ENCODE results near the gene CCDC148. TPM values are rescaled to one million over a fixed set of nuclear protein-coding genes. Genes with fewer than 3 reads are reported as not detected.

Gene CCDC148
- total RNA-seq, 2 experiments from 2014 or later = 0.29 TPM; not detected in 1

DNA sequence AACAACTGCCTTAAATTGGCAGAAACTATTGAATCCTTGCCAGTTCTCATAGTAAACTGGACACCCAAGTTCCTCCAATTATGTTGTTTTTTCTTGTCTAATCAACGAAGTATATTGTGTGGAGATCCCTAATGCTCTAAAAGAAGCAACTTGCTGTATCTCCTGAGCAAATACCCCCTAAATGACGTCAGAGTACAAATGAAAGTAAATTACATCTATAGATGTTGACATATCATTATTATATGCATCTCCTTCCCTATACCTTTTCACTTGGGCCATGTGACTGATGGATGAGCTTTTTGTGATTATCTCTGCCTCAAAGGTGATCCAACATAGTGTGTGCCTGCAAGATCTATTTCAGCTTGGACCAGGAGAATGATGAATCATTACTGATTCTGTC is 159.4 kb downstream of the CCDC148 start:
- H3K27ac Mint-ChIP-seq = no peak overlapping the region
- intact Hi-C loops (cut with micrococcal nuclease) = no loop called here
- DNase-seq = no peak
- H3K4me1 Mint-ChIP-seq (ENCODE audit: low read depth) = no peaks in the 10 kb centered on the region
- H3K36me3 Mint-ChIP-seq = no peaks in the 10 kb centered on the region
- POLR2A ChIA-PET = no interaction called here
- peaks cover 2% of the 10 kb centered on the region for H3K27me3 Mint-ChIP-seq
- no peak overlapping the region for H3K4me3 Mint-ChIP-seq
- H3K9me3 Mint-ChIP-seq = peaks cover 6% of the 10 kb centered on the region
- CTCF ChIA-PET = no interaction called here

DNA sequence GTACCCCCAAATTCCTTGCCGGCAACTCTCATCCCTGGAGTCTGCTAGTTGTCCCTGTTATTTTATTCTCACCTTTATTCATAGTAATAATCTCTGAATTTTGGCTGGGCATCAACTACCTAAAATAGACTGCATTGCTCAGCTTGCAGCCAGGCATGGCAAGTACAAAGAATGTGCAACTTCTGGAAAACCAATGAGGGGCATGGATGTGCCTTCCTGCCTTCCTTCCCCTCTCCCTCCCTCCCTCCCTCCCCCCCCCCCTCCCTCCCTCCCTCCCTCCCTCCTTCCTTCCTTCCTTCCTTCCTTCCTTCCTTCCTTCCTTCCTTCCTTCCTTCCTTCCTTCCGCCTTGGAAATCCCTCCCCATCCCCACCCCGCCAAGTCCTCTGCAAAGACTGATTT is 162.8 kb downstream of the CCDC148 start:
- intact Hi-C loops (cut with micrococcal nuclease) = no loop called here
- no peak overlapping the region for H3K4me3 Mint-ChIP-seq
- ChIA-PET POLR2A (no interaction called here), CTCF (no interaction called here)
- H3K4me1 Mint-ChIP-seq (ENCODE audit: low read depth) = no peaks in the 10 kb centered on the region
- H3K27ac Mint-ChIP-seq = no peak overlapping the region
- H3K36me3 Mint-ChIP-seq = no peaks in the 10 kb centered on the region
- peaks cover 6% of the 10 kb centered on the region for H3K9me3 Mint-ChIP-seq
- DNase-seq = no peak
- H3K27me3 Mint-ChIP-seq = no peaks in the 10 kb centered on the region

DNA sequence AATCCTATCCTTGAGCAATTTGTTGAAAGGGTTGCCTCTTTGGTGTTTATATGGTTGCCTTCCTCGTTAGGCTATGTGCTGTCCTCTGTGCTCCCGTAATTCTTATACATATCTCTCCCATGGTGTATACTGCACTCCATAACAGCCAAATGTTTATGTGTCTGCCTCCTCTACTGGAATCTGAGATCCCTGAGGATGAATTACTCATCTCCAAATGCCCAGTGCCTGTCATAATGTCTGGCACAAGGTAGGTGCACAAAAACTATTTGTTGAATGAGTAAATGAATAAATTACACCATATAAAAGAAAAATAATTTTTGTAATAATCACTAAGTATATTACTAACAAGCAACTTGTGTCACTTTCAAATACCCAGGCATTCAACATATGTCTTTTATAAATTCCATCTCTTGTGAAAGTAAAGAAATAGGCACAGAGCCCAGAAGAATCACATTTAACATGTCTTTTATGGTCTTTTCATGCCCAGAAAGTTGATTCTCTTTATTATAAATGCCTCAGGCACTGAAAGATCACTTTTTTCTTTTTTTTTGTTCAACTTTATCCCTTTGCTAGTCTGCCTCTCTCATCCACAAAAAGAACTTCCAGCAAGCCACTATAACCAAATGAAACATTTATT is 164.9 kb downstream of the CCDC148 start:
- no peaks in the 10 kb centered on the region for H3K9me3 Mint-ChIP-seq
- intact Hi-C loops (cut with micrococcal nuclease) = no loop called here
- H3K27ac Mint-ChIP-seq = no peak overlapping the region
- peaks cover 4% of the 10 kb centered on the region for H3K27me3 Mint-ChIP-seq
- POLR2A ChIA-PET = no interaction called here
- no peaks in the 10 kb centered on the region for H3K36me3 Mint-ChIP-seq
- no peak for DNase-seq
- CTCF ChIA-PET = no interaction called here
- no peaks in the 10 kb centered on the region for H3K4me1 Mint-ChIP-seq (ENCODE audit: low read depth)
- no peak overlapping the region for H3K4me3 Mint-ChIP-seq

DNA sequence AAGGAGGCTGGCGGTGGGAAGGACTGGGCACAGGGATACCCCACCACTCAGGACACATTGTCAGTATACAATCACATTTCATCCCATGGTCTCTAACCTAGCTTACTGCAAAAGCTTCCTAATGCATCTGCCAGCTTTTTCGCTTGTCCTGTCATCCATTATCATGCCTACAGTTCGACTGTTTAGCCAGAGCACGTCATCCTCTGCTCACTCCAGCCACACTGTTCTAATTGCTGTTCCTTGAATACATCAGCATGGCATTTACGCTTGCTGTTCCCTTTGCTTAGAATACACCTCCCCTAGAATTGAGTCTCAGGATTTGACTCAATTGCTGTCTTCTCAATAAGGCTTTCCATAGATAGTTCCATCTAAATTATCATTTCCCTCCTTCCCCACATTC is 166.3 kb downstream of the CCDC148 start:
- ChIA-PET POLR2A (no interaction called here), CTCF (no interaction called here)
- intact Hi-C loops (cut with micrococcal nuclease) = no loop called here
- no peak overlapping the region for H3K27ac Mint-ChIP-seq
- no peaks in the 10 kb centered on the region for H3K4me1 Mint-ChIP-seq (ENCODE audit: low read depth)
- no peak overlapping the region for H3K4me3 Mint-ChIP-seq
- H3K9me3 Mint-ChIP-seq = no peaks in the 10 kb centered on the region
- no peak for DNase-seq
- peaks cover 6% of the 10 kb centered on the region for H3K27me3 Mint-ChIP-seq
- H3K36me3 Mint-ChIP-seq = no peaks in the 10 kb centered on the region

DNA sequence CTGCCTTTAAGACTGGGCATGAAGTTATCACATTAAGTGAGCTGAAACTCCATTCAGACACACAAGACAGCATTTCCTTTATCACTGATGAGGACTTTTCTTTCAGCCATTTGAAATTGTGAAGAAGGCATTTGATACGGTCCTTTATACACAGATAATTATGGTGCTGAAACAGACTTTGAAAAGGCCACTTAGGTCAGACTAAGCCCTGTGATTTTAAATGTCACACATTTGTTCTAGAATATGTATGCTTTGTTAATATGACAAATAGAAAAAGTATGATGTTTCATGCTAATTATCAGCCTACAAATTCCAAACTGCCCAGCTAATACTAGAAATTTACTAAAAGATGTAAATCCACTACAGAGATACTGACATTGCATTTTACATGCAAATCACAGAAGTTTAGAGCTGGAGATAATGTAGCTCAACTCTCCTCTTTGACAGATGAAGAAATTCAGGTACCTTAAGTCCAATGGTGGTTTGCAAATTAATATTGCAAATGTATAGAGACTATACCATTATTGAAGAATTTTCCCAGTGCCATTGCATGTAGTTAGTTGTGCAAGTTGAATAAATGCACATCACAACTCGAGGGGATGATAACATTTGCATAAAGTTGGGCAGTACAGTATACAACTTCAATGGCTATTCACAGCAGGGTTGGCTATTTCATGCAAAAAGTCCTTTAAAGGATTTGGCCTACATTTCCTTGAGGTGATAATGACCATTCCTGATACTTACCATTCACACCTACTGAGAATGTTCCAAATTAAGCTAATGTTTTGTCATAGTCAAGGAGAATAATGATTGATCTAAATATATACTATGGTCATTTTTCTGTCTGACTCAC is 179.7 kb downstream of the CCDC148 start:
- no peak for DNase-seq
- intact Hi-C loops (cut with micrococcal nuclease) = no loop called here
- Mint-ChIP-seq H3K27ac (no peak overlapping the region), H3K9me3 (no peaks in the 10 kb centered on the region), H3K4me1 (ENCODE audit: low read depth) (no peaks in the 10 kb centered on the region), H3K36me3 (no peaks in the 10 kb centered on the region), H3K27me3 (peaks cover 1% of the 10 kb centered on the region), H3K4me3 (no peak overlapping the region)
- ChIA-PET POLR2A (no interaction called here), CTCF (no interaction called here)

DNA sequence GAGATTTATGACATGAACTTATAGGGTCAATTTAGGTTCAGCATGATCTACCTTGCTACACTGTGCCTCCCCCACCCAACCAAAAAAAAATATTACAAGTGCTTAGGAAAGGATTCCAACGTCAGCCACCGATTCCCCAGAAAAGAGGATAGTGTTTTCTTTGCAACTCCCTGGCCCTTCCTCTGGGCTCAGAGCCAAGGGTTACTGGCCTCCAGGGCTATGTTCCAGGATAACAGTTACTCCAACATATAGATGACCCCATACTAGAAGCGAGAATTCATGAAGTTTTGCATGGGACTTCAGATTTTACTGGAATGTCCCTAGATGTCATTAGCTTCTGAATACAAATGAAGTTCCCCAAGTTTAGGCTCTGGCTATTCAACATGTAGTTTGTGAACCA is 182.8 kb downstream of the CCDC148 start:
- intact Hi-C loops (cut with micrococcal nuclease) = no loop called here
- Mint-ChIP-seq H3K4me3 (no peak overlapping the region), H3K27ac (no peak overlapping the region), H3K4me1 (ENCODE audit: low read depth) (no peaks in the 10 kb centered on the region), H3K27me3 (peaks cover 8% of the 10 kb centered on the region), H3K36me3 (no peaks in the 10 kb centered on the region), H3K9me3 (no peaks in the 10 kb centered on the region)
- ChIA-PET CTCF (no interaction called here), POLR2A (no interaction called here)
- no peak for DNase-seq

DNA sequence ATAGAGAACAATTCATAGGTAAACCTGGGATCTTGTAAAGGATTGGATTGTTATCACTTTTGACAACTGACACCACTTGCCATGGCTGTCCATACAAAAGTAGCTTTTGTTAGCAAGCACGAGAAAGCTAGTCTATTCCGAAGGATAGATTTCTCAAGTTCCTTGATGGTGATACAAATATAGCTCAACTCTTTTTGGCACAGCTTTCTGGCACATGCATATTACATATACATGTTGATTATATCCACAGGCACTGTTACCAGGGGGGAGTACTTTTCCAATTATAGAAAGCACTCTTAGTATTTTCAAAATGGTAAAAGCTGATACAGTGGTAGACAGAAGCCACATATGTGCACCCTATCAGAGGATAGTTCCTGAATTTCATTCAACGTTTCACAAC is 186.0 kb downstream of the CCDC148 start:
- H3K9me3 Mint-ChIP-seq = no peaks in the 10 kb centered on the region
- intact Hi-C loops (cut with micrococcal nuclease) = no loop called here
- CTCF ChIA-PET = interaction anchor here (0.6 to 1.0 kb wide), 2 partner anchors 16 to 246 kb away, joined by 3 read pairs; no protein-coding TSS in a partner anchor

DNA sequence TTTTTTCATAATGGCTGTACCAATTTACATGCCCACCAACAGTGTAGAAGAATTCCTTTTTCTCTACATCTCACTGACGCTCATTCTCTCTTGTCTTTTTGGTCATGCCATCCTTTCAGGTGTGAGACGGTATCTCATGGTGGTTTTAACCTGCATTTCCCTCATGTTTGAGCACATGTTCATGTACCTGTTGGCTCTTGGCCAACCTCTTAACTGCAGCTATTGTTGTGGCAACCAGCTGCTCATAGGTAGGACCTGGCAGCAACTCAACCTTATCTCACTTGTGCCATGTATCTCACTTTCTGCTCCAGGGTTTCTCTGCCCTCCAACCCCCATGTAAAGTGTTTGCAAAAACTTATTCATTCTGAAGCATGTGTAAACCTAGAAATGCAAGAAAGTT is 187.4 kb downstream of the CCDC148 start:
- no peak for DNase-seq
- no peaks in the 10 kb centered on the region for H3K36me3 Mint-ChIP-seq
- H3K4me1 Mint-ChIP-seq (ENCODE audit: low read depth) = no peaks in the 10 kb centered on the region
- H3K4me3 Mint-ChIP-seq = no peak overlapping the region
- POLR2A ChIA-PET = no interaction called here
- H3K27ac Mint-ChIP-seq = no peak overlapping the region
- no peaks in the 10 kb centered on the region for H3K9me3 Mint-ChIP-seq
- intact Hi-C loops (cut with micrococcal nuclease) = no loop called here
- H3K27me3 Mint-ChIP-seq = peaks cover 8% of the 10 kb centered on the region
- CTCF ChIA-PET = no interaction called here

More for the DNA sequence above, 186.0 kb downstream of the CCDC148 start:
- Mint-ChIP-seq H3K4me3 (no peak overlapping the region), H3K27ac (no peak overlapping the region), H3K4me1 (ENCODE audit: low read depth) (no peaks in the 10 kb centered on the region), H3K27me3 (peaks cover 8% of the 10 kb centered on the region), H3K36me3 (no peaks in the 10 kb centered on the region)
- POLR2A ChIA-PET = no interaction called here
- no peak for DNase-seq

DNA sequence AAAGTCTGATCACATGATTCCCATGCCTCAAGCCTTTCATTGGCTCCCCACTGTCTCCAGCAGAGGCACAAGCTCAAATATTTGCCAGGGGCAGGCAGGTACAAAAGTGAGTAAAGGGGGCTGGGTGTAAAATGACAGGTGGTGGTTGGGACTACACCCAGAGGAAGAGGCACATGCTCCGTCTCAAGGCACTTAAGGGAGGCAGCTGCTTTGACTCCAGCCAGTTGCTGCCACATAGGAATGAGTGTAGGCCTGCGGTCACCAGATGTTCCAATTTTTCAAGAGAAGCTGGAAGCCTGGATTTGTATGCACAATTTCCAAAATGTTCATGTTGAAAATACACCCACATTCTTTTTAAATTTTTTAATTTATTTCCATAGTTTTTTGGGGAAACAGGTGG is 190.4 kb downstream of the CCDC148 start:
- CTCF ChIA-PET = no interaction called here
- Mint-ChIP-seq H3K9me3 (peaks cover 6% of the 10 kb centered on the region), H3K4me1 (ENCODE audit: low read depth) (no peaks in the 10 kb centered on the region)

DNA sequence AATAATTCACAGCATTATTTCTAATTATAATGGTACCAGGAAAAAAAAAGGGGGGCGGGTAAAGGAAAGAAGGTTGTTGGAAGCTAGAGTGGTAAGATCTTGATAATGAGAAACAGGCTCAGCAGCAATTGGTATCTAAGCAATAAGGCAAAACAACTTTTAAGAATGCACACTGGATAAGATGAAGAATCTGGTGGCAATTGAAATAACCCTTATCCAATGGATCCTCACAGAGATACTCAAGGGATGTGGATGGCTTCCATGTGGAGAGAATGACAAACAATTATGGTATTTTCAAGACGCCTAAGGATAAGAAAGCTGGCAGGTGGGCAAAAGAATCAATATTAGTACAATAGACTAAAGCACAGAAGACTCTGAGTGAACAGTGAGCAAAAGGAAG is 201.3 kb downstream of the CCDC148 start:
- Mint-ChIP-seq H3K4me1 (ENCODE audit: low read depth) (no peaks in the 10 kb centered on the region), H3K4me3 (no peak overlapping the region), H3K9me3 (no peaks in the 10 kb centered on the region), H3K27me3 (peaks cover 3% of the 10 kb centered on the region), H3K27ac (no peak overlapping the region), H3K36me3 (no peaks in the 10 kb centered on the region)
- intact Hi-C loops (cut with micrococcal nuclease) = no loop called here
- ChIA-PET CTCF (interaction anchor here (0.7 kb wide), 1 partner anchor 15 kb away, joined by 3 read pairs; no protein-coding TSS in a partner anchor), POLR2A (no interaction called here)
- DNase-seq = no peak

More for the DNA sequence above, 190.4 kb downstream of the CCDC148 start:
- H3K36me3 Mint-ChIP-seq = no peaks in the 10 kb centered on the region
- POLR2A ChIA-PET = no interaction called here
- intact Hi-C loops (cut with micrococcal nuclease) = no loop called here
- no peak overlapping the region for H3K27ac Mint-ChIP-seq
- DNase-seq = no peak
- H3K4me3 Mint-ChIP-seq = no peak overlapping the region
- H3K27me3 Mint-ChIP-seq = peaks cover 4% of the 10 kb centered on the region

DNA sequence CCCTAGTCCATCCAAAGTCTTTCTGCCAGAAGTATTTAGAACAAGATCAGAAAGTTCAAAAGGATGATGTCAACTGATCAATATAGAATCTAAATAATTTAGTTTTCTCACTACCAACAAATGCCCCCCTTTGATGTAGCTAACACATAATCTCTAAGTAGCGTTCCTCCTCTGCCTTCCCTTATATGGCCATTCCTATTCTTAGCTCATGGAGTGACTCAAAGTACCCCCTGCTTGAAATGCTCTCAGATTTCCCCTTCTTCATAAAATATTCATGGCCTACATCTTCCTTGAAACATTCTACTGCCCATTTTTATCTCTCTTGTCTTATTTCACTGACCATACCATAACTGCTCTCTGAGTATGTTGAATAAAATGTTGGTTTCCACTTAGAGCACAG is 203.4 kb downstream of the CCDC148 start:
- intact Hi-C loops (cut with micrococcal nuclease) = no loop called here
- CTCF ChIA-PET = no interaction called here
- Mint-ChIP-seq H3K4me1 (ENCODE audit: low read depth) (no peaks in the 10 kb centered on the region), H3K9me3 (no peaks in the 10 kb centered on the region), H3K27me3 (no peaks in the 10 kb centered on the region), H3K27ac (no peak overlapping the region), H3K4me3 (no peak overlapping the region), H3K36me3 (no peaks in the 10 kb centered on the region)
- no peak for DNase-seq
- POLR2A ChIA-PET = interaction anchor here (0.6 kb wide), 1 partner anchor 1356 kb away, joined by 3 read pairs; no protein-coding TSS in a partner anchor

DNA sequence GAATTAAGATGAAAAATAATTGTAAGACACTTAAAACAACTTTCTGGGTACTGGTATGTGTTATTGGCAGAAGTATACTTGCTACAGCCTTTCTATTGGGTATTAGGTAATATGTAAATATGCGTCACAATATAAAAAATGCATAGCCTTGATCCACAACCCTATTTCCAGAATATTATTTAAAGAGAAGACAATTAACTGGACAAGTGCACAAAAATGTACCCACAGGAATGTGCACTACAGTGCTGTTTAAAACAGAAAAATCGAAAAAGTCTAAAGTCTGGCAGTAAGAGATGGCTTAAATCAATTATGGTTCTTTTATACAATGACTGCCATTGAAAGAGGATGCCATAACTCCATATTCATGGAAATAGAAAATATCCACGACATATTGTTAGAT is 205.2 kb downstream of the CCDC148 start:
- H3K27me3 Mint-ChIP-seq = no peaks in the 10 kb centered on the region
- ChIA-PET POLR2A (no interaction called here), CTCF (no interaction called here)
- H3K36me3 Mint-ChIP-seq = no peaks in the 10 kb centered on the region
- H3K9me3 Mint-ChIP-seq = no peaks in the 10 kb centered on the region
- no peaks in the 10 kb centered on the region for H3K4me1 Mint-ChIP-seq (ENCODE audit: low read depth)
- DNase-seq = no peak
- no peak overlapping the region for H3K27ac Mint-ChIP-seq
- H3K4me3 Mint-ChIP-seq = no peak overlapping the region
- intact Hi-C loops (cut with micrococcal nuclease) = no loop called here

DNA sequence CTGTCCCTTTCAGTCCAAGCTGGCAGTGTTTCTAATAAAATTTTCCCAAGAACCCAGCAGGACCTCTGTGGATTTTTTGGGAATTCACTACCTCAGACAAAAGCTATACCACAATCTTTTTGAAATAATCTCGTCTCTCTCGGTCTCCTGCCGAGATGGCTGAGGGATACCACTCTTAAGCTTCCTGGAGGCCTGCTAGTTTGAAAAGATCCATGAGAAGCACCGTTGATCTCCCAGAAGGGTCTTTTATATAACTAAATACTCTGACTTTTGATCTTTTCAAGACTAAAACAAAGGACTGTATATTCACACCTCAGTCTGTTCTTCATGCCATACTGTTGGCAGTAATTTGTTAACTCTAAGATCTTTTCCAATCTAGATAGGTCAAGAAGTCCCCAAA is 213.2 kb downstream of the CCDC148 start:
- H3K4me1 Mint-ChIP-seq (ENCODE audit: low read depth) = no peaks in the 10 kb centered on the region
- H3K27ac Mint-ChIP-seq = no peak overlapping the region
- ChIA-PET POLR2A (no interaction called here), CTCF (no interaction called here)
- H3K27me3 Mint-ChIP-seq = no peaks in the 10 kb centered on the region
- no peaks in the 10 kb centered on the region for H3K36me3 Mint-ChIP-seq
- H3K9me3 Mint-ChIP-seq = no peaks in the 10 kb centered on the region
- no peak for DNase-seq
- intact Hi-C loops (cut with micrococcal nuclease) = no loop called here
- no peak overlapping the region for H3K4me3 Mint-ChIP-seq
